WTC11 (cell line): Measurements from ENCODE around the gene NOL9.

Experiments used
- CREM ChIP-seq: sonication (generic); formaldehyde crosslinking; IDR thresholded peaks from 2 replicates; pipeline ENCODE4 v1.8.1; 2022; ENCODE audit warnings: mild to moderate bottlenecking, missing genetic modification reagents, moderate library complexity
- FOXK1 ChIP-seq: sonication (generic); formaldehyde crosslinking; IDR thresholded peaks from 2 replicates; pipeline ENCODE4 v1.8.0; 2022; ENCODE audit warnings: mild to moderate bottlenecking, moderate library complexity, missing genetic modification reagents
- JAZF1 ChIP-seq: fragments of 250-450 bp; sonication (Bioruptor Pico); IDR thresholded peaks from 2 replicates; pipeline ENCODE4 v1.9.0; 2021; ENCODE audit warnings: moderate library complexity, mild to moderate bottlenecking, inconsistent platforms
- NR1H2 ChIP-seq: sonication (generic); formaldehyde crosslinking; IDR thresholded peaks from 2 replicates; pipeline ENCODE4 v1.9.0; 2021; ENCODE audit warnings: mild to moderate bottlenecking, moderate library complexity, missing genetic modification reagents
- TCF7 ChIP-seq: sonication (generic); formaldehyde crosslinking; IDR thresholded peaks from 2 replicates; pipeline ENCODE4 v1.8.0; 2022; ENCODE audit warnings: mild to moderate bottlenecking, low read depth, missing genetic modification reagents, moderate library complexity
- TEAD4 ChIP-seq: sonication (generic); formaldehyde crosslinking; IDR thresholded peaks from 2 replicates; pipeline ENCODE4 v1.8.0; 2022; ENCODE audit warnings: mild to moderate bottlenecking, missing genetic modification reagents
- ZNF121 ChIP-seq: sonication (generic); formaldehyde crosslinking; IDR thresholded peaks from 2 replicates; pipeline ENCODE4 v1.8.0; 2023; ENCODE audit warnings: missing genetic modification reagents
- TF ChIP-seq, protein P1 (sequence below): fragments of 200-600 bp; IDR thresholded peaks from 2 replicates; pipeline ENCODE4 v1.8.0; 2022; ENCODE audit warnings: antibody characterized with exemption
- TF ChIP-seq, protein P2 (sequence below): sonication (generic); formaldehyde crosslinking; IDR thresholded peaks from 2 replicates; pipeline ENCODE4 v1.8.1; 2023; ENCODE audit warnings: mild to moderate bottlenecking, missing genetic modification reagents, moderate library complexity

DNA sequence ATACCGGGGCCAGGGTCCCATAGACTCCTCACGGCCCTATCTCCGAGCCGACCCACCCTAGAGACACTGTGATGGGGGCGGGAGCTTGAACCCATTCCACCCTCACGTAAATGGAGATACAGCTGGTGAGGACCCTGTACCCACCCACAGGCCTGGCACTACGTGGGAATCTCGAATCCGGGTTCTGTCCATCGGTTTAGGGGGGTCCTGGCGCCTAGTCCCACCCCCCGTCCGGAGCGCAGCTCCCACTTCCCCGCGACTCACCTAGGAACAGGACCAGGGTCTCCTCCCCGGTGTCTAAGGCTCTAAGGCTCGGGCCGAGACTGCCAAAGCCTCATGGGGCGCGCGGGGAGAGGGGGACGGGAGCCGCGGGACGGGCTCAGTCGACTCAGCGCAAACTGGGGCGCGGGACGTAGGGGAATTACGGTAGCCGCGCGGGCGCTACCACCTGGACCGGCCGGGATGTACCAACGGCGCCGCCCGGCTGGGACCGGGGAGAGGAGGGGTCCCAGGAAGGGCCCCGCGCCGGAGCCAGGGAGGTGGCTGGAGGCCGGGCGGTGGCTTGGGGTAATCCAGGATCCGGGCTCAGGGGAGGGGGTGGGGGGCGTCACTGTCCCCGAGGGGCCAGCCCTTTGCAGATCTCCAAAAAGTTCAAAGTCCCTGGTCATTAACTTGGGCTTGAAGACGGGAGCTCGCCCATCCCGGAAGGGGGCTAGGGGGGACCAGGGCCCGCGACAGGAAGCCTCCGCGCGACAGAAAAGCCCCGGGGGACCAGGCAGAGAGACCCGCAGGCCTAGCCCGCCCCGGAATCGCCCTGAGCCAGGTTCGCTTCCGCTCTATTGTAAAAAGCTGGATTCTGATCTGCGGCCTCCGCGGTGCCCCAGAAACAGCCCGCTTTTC lies 63.9 kb downstream of the NOL9 start:
- TF ChIP-seq TEAD4 (CRISPR knock-in tag): no peak
- TF ChIP-seq, protein P1, sequence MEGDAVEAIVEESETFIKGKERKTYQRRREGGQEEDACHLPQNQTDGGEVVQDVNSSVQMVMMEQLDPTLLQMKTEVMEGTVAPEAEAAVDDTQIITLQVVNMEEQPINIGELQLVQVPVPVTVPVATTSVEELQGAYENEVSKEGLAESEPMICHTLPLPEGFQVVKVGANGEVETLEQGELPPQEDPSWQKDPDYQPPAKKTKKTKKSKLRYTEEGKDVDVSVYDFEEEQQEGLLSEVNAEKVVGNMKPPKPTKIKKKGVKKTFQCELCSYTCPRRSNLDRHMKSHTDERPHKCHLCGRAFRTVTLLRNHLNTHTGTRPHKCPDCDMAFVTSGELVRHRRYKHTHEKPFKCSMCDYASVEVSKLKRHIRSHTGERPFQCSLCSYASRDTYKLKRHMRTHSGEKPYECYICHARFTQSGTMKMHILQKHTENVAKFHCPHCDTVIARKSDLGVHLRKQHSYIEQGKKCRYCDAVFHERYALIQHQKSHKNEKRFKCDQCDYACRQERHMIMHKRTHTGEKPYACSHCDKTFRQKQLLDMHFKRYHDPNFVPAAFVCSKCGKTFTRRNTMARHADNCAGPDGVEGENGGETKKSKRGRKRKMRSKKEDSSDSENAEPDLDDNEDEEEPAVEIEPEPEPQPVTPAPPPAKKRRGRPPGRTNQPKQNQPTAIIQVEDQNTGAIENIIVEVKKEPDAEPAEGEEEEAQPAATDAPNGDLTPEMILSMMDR: peak; percentile 9; the same call in 1 of the 2 replicates
- TF ChIP-seq, protein P2, sequence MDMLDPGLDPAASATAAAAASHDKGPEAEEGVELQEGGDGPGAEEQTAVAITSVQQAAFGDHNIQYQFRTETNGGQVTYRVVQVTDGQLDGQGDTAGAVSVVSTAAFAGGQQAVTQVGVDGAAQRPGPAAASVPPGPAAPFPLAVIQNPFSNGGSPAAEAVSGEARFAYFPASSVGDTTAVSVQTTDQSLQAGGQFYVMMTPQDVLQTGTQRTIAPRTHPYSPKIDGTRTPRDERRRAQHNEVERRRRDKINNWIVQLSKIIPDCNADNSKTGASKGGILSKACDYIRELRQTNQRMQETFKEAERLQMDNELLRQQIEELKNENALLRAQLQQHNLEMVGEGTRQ (CRISPR knock-in tag): no peak
- no peak for TF ChIP-seq FOXK1
- TF ChIP-seq CREM: peak; percentile 33; the same call in 1 of the 2 replicates
- no peak for TF ChIP-seq ZNF121 (CRISPR knock-in tag)
- no peak for TF ChIP-seq TCF7 (CRISPR knock-in tag)
- no peak for TF ChIP-seq NR1H2
- TF ChIP-seq JAZF1: no peak
